Activated naive CD4-positive, alpha-beta T cell treated with anti-CD3 and anti-CD28 coated beads, Interleukin-2, amount 10 ng/mL, durations not matched to agents 7 days and 5 days (primary cell): ENCODE measurements around the gene CTNNA3.
"Not testable (repeated sequence)": the region's sequence is repeated elsewhere in the genome, so short reads cannot be mapped to it uniquely, and the experiment has no call there.

Experiments
- CTCF ChIA-PET: fragments of 350-600 bp; sonication (Branson Sonifier 250); formaldehyde crosslinking; loops from one replicate; lab custom pipeline; 2021; ENCODE audit warnings: antibody characterized with exemption; lab: Charles Lee
- DNase-seq: peaks from one replicate; pipeline ENCODE4 v3.0.0-alpha.2; 2020
- H3K27ac Mint-ChIP-seq: one replicate; pipeline ENCODE4 v1.8.0; 2021; ENCODE audit warnings: mild to moderate bottlenecking, moderate library complexity, mixed read lengths
- H3K27me3 Mint-ChIP-seq: one replicate; pipeline ENCODE4 v1.8.0; 2021; ENCODE audit warnings: mild to moderate bottlenecking, mixed read lengths
- H3K36me3 Mint-ChIP-seq: one replicate; pipeline ENCODE4 v1.8.0; 2021; ENCODE audit warnings: mixed read lengths
- H3K4me1 Mint-ChIP-seq: one replicate; pipeline ENCODE4 v1.8.0; 2021; ENCODE audit warnings: mixed read lengths
- H3K4me3 Mint-ChIP-seq: one replicate; pipeline ENCODE4 v1.8.0; 2021; ENCODE audit warnings: mild to moderate bottlenecking, moderate library complexity, mixed read lengths
- H3K9me3 Mint-ChIP-seq: one replicate; pipeline ENCODE4 v1.8.0; 2021; ENCODE audit warnings: mixed read lengths

CTNNA3 gene

DNA sequence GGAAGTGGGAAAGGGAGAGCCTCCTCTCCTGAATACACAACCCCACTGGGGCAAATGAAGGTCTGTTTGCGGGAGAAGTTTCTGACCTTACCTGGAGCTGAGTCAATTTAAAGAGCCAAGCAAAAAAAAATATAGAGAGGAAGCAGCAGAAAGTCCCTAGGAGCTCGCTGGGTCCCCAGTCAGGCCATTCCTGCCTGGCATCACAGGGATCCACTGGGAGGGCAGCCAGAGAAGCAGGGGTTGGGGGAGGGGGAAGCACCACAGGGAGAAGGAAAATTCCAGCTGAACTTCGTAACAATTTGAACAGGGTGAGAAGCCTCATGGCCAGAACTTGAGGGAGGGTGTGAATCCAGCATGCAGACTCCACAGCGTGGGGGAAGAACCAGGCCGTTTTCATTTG, 471.4 kb downstream of the CTNNA3 start:
- no peak overlapping the region for H3K27ac Mint-ChIP-seq
- H3K4me1 Mint-ChIP-seq, result no peaks in the 10 kb centered on the region
- no peaks in the 10 kb centered on the region for H3K27me3 Mint-ChIP-seq
- H3K9me3 Mint-ChIP-seq, result peaks cover 5% of the 10 kb centered on the region
- no peaks in the 10 kb centered on the region for H3K36me3 Mint-ChIP-seq
- no peak for DNase-seq
- H3K4me3 Mint-ChIP-seq, result no peak overlapping the region
- CTCF ChIA-PET, result no interaction called here

DNA sequence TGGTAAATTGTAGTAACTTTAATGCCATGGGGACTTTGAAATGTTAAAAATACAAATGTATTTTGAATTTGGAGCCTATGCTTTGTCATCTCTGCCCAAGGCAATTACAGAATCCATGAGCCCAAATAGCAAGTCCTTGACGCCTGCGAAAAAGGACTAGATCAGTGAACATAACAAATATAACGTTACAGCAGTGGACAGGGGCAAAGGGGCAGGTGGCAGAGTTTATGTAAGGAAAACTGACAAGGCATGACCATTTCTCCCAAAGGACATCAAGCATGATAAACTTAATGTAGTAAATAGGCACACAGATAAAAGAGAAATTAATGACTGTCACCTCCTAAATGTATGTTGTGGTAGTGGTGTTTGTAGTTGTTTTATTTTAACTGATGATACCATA, 473.1 kb downstream of the CTNNA3 start:
- no peak overlapping the region for H3K4me3 Mint-ChIP-seq
- no peaks in the 10 kb centered on the region for H3K27me3 Mint-ChIP-seq
- H3K9me3 Mint-ChIP-seq, result peaks cover 5% of the 10 kb centered on the region
- DNase-seq, result no peak
- CTCF ChIA-PET, result no interaction called here
- no peak overlapping the region for H3K27ac Mint-ChIP-seq
- H3K36me3 Mint-ChIP-seq, result no peaks in the 10 kb centered on the region
- no peaks in the 10 kb centered on the region for H3K4me1 Mint-ChIP-seq

DNA sequence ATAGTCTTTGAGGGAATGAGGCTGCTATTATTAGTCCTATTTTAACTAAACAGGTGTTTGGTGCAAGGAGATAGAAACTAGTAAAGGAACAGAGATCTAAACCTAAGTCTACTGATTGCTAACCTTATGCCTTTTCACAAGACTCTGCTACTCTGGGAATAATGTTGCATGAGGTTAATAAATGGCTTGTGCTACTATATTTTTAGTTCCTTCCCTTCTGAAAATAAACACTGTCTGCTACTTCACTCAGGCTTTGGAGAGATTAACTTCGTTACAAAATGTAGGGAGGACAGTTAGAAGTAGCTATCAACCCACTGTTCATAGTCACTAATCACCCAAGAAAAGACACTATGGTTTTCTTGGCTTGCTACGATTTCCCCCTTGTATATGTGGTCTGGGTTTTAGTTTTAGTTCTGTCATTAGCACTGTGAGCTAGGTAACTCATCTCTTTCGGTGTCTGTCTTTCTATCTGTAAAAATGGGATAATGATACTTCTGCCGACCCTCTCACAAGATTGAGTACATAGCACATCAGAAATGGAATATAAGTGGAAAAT, 474.0 kb downstream of the CTNNA3 start:
- CTCF ChIA-PET, result interaction anchor here (0.6 kb wide), 1 partner anchor 651 kb away, joined by 3 read pairs; no protein-coding TSS in a partner anchor
- H3K9me3 Mint-ChIP-seq, result no peaks in the 10 kb centered on the region

DNA sequence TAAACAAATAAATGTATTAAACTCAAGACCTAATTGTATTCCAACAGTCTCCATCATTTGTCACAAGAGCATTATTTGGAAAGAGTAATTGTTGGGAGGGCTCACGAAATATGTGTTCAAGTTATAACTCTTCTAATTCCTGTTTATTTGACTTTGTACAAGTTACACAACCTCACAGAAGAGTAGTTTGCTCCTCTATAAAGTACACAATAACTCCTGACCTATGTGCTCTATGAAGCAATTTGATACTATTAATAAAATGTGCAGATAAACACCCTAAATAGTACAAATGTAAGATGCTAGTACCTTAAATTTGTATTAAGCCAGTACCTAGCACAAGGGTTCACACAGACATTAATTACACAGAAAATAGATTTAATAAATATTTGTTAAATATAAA, 484.3 kb downstream of the CTNNA3 start:
- no peak for DNase-seq
- H3K4me3 Mint-ChIP-seq, result no peak overlapping the region
- H3K27me3 Mint-ChIP-seq, result no peaks in the 10 kb centered on the region
- H3K9me3 Mint-ChIP-seq, result no peaks in the 10 kb centered on the region
- CTCF ChIA-PET, result no interaction called here
- H3K36me3 Mint-ChIP-seq, result no peaks in the 10 kb centered on the region
- no peak overlapping the region for H3K27ac Mint-ChIP-seq
- H3K4me1 Mint-ChIP-seq, result no peaks in the 10 kb centered on the region

More for the DNA sequence above, 474.0 kb downstream of the CTNNA3 start:
- no peaks in the 10 kb centered on the region for H3K4me1 Mint-ChIP-seq
- H3K27ac Mint-ChIP-seq, result no peak overlapping the region
- no peaks in the 10 kb centered on the region for H3K36me3 Mint-ChIP-seq
- H3K27me3 Mint-ChIP-seq, result no peaks in the 10 kb centered on the region
- no peak overlapping the region for H3K4me3 Mint-ChIP-seq
- no peak for DNase-seq

DNA sequence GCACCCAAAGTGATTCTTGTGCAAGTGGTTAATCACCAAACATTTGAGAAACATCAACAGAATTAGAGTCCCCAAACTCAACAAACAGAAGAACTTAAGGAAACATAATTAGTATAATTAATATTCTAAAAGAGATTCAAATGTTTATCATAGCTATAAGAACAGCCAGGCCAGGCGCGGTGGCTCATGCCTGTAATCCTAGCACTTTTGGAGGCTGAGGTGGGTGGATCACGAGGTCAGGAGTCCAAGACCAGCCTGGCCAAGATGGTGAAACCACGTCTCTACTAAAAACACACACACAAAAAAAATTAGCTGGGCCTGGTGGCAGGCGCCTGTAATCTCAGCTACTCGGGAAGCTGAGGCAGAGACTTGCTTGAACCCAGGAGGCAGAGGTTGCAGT, 488.1 kb downstream of the CTNNA3 start:
- H3K4me3 Mint-ChIP-seq, DNase-seq, H3K27ac Mint-ChIP-seq, H3K9me3 Mint-ChIP-seq, H3K4me1 Mint-ChIP-seq, H3K36me3 Mint-ChIP-seq, CTCF ChIA-PET, H3K27me3 Mint-ChIP-seq: not testable (repeated sequence)

DNA sequence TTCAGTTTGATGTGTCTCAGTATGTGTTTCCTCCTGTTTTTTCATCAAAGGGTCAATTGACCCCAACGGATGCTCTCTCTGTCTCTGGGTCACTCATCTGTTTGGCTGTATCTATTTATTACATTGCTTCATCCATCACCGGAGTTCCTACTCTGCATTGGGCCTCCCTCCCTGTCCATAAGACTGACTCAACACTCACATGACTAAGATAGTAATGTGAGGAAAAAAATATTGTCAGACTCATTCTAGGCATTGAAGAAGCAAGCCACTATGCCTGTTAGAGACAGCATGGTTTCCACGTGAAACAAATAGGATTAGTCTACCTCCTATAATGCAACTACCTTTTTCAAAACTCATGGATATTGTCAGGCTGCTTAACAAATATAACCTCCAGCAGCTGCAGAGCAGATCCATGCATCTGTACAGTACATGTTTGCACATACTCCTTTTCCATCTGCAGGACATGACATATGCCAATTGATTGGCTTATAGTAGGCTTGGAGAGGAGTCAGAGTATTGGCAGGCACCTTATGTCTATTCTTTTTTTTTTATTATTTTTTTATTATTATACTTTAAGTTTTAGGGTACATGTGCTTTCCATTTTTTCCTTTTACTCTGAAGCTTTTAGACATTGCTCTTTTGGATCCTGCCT, 495.0 kb downstream of the CTNNA3 start:
- Mint-ChIP-seq H3K4me3 (no peak overlapping the region), H3K36me3 (no peaks in the 10 kb centered on the region), H3K27ac (no peak overlapping the region), H3K27me3 (no peaks in the 10 kb centered on the region), H3K4me1 (no peaks in the 10 kb centered on the region), H3K9me3 (no peaks in the 10 kb centered on the region)
- no peak for DNase-seq
- CTCF ChIA-PET, result no interaction called here

DNA sequence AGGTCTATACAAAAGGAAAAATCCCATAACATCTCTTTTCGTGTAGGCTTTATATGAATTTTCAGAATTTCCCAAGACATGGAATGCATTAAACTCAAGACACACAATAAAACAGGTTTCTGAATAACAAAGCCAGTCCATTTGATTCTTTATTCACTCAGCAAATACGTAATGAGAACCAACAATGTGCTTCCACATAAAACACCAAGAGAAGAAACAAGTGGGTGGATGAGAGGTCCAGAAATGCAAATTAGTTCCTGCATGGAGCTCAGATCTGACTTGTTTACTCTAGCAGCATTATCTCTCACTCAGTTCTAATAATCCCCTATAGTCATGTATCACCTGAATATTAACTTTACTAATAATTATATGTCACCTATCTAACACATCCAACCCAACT, 520.6 kb downstream of the CTNNA3 start:
- no peak for DNase-seq
- no peaks in the 10 kb centered on the region for H3K27me3 Mint-ChIP-seq
- no peak overlapping the region for H3K27ac Mint-ChIP-seq
- H3K4me1 Mint-ChIP-seq, result no peaks in the 10 kb centered on the region
- H3K36me3 Mint-ChIP-seq, result no peaks in the 10 kb centered on the region
- no peak overlapping the region for H3K4me3 Mint-ChIP-seq
- peaks cover 2% of the 10 kb centered on the region for H3K9me3 Mint-ChIP-seq
- CTCF ChIA-PET, result no interaction called here

DNA sequence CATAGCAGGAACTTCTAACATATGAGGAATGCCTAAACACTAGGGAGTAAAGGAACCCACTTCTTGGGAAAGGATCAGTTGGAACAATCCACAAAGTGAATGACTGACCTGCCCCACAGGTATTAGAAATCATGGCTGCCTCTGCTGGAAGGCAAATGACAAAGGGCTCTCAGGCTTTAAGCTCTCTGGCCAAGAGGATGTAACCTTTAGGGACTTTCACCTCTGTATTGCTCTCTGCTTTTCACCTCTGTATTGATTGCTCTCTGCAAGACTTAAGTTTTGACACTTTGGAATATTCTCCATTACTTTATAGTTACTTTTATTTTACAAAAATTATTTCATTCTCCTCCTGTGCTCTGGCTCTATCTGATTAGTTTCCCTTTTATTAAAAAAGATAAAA, 522.2 kb downstream of the CTNNA3 start:
- Mint-ChIP-seq H3K9me3 (peaks cover 3% of the 10 kb centered on the region), H3K27ac (no peak overlapping the region), H3K4me1 (no peaks in the 10 kb centered on the region), H3K36me3 (no peaks in the 10 kb centered on the region), H3K4me3 (no peak overlapping the region), H3K27me3 (no peaks in the 10 kb centered on the region)
- CTCF ChIA-PET, result no interaction called here
- DNase-seq, result no peak

DNA sequence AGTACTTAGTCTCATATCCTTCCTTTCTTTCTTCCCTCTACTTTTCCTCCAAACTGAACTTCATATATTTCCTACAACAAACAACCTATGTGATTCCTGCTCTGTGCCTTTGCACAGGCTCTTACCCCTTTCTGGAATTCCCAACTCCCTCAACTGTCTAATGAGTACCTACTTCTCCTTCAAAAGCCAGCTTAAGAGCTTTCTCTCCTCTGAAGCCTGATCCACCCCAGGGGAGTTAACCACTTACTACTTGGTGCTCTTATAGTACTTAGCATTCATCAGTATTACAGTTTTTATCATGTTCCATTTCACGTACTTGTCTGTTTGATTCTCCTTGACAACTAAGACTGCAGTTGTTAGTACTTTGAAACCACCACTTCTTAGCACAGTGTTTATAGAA, 524.0 kb downstream of the CTNNA3 start:
- CTCF ChIA-PET, result no interaction called here
- Mint-ChIP-seq H3K4me3 (no peak overlapping the region), H3K4me1 (no peaks in the 10 kb centered on the region), H3K27me3 (no peaks in the 10 kb centered on the region), H3K27ac (no peak overlapping the region), H3K9me3 (peaks cover 11% of the 10 kb centered on the region), H3K36me3 (no peaks in the 10 kb centered on the region)
- no peak for DNase-seq

DNA sequence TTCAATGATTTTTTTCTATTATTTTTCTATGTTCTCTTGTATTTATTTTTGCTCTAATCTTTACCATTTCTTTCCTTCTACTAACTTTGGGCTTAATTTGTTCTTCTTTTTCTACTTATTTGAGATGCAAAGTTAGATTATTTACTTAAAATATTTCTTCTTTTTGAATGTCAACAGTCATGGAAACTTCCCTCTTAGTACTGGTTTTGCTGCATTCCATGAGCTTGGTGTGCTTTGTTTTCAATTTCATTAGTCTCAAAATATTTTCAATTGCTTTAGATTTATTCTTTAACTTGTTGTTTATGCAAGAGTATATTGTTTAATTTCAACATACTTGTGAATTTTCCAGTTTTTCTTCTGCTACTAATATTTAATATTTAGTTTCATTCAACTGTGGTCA, 539.8 kb downstream of the CTNNA3 start:
- Mint-ChIP-seq H3K36me3 (no peaks in the 10 kb centered on the region), H3K4me1 (no peaks in the 10 kb centered on the region), H3K4me3 (no peak overlapping the region), H3K27me3 (no peaks in the 10 kb centered on the region), H3K9me3 (peaks cover 1% of the 10 kb centered on the region), H3K27ac (no peak overlapping the region)
- CTCF ChIA-PET, result no interaction called here
- DNase-seq, result no peak

DNA sequence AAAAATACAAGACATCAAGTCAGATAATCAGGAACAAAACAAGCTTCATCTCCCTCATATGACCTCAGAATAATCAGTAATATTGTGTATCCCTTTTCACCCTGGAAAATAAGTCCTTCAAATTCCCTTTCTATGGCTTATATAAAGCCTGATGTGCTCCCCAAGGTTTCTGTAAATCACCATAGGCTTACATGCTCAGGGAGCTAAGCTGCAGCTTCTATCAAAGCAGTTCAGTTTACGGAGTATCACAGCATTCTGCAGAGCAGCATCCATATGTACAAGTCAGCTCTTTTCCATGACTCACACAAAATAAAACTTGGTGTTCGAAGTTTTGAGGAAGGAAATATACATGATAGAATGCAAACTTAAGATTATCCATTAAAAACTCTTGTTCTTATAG, 544.5 kb downstream of the CTNNA3 start:
- no peaks in the 10 kb centered on the region for H3K36me3 Mint-ChIP-seq
- no peaks in the 10 kb centered on the region for H3K9me3 Mint-ChIP-seq
- H3K27ac Mint-ChIP-seq, result no peak overlapping the region
- H3K4me1 Mint-ChIP-seq, result no peaks in the 10 kb centered on the region
- CTCF ChIA-PET, result no interaction called here
- DNase-seq, result no peak
- no peaks in the 10 kb centered on the region for H3K27me3 Mint-ChIP-seq
- H3K4me3 Mint-ChIP-seq, result no peak overlapping the region

DNA sequence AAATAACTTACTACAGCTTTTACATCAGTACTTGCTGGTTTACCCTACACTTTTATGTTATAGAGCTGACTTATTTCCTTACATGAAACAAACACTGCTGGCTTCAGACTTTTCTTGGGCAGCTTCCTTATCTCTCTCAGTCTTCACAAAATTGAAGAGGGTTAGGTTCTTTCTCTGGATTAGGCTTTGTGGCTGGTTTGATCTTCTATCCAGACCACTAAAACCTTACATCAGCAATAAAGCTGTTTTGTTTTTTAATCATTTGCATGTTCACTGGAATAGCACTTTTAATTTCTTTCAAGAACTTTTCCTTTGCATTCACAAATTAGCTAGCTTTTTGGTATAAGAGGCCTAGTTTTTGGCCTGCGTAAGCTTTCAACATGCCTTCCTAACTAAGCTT, 551.5 kb downstream of the CTNNA3 start:
- H3K4me3 Mint-ChIP-seq, result no peak overlapping the region
- peaks cover 1% of the 10 kb centered on the region for H3K9me3 Mint-ChIP-seq
- H3K36me3 Mint-ChIP-seq, result no peaks in the 10 kb centered on the region
- CTCF ChIA-PET, result no interaction called here
- H3K4me1 Mint-ChIP-seq, result no peaks in the 10 kb centered on the region
- no peaks in the 10 kb centered on the region for H3K27me3 Mint-ChIP-seq
- H3K27ac Mint-ChIP-seq, result no peak overlapping the region
- DNase-seq, result no peak

DNA sequence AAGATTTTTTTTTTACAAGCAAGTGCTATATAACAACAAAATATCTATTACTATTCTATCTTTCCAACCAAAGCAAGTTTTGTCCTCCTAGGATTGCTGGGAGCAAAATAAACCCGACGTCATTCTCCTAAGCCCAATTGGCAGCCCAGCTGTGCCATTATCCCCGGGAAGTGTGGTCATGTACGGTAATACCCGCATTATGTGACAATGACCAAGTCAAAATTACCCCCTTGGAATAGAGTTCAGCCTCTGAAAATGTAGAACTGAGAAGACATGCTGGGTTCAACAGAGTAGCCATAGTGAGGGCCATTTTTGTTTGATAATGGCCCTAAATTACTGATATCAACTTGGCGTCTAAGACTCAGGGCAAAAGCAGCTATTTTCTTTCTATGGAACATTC, 554.7 kb downstream of the CTNNA3 start:
- H3K27ac Mint-ChIP-seq, result no peak overlapping the region
- H3K9me3 Mint-ChIP-seq, result peaks cover 1% of the 10 kb centered on the region
- no peak for DNase-seq
- no peaks in the 10 kb centered on the region for H3K4me1 Mint-ChIP-seq
- H3K27me3 Mint-ChIP-seq, result no peaks in the 10 kb centered on the region
- CTCF ChIA-PET, result no interaction called here
- no peak overlapping the region for H3K4me3 Mint-ChIP-seq
- no peaks in the 10 kb centered on the region for H3K36me3 Mint-ChIP-seq

DNA sequence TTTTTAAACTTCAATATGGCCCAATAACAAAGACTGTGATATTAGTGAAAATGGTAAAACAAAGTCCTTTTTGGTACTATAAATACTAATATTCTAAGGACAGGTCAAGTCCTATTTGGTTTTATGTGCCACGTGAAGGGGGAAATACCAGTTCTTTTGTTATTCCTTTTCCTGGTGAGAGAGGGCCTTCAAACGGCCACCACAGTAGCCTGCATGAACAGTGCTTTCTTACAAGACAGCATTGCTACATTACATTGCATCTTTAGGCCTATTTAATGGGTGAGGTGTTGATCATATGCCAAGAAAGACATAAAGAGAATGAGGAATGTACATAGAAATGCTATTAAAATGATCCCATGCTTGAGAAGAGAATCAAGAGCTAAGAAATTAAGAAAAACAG, 555.4 kb downstream of the CTNNA3 start:
- no peak for DNase-seq
- Mint-ChIP-seq H3K36me3 (no peaks in the 10 kb centered on the region), H3K9me3 (peaks cover 1% of the 10 kb centered on the region), H3K27ac (no peak overlapping the region), H3K4me3 (no peak overlapping the region), H3K27me3 (no peaks in the 10 kb centered on the region), H3K4me1 (no peaks in the 10 kb centered on the region)
- CTCF ChIA-PET, result no interaction called here

DNA sequence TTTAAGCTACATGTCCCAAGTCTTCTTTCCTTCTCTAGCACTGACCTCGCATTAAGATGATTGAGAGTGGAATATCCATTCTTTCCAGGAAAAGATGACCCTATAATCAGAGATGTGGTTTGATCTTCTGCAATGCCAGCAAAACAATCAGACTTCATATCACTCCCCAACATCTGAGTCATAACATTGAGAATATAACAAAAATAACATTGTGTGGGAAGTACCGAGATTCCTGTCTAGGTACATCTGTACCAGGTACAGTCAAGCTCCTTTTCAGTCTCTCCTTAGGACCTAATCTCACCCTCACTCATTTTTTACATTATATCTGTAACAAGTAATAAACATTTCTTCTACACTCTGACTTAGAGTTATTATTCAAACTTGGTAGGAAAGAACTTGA, 568.6 kb downstream of the CTNNA3 start:
- DNase-seq, result no peak
- Mint-ChIP-seq H3K4me1 (no peaks in the 10 kb centered on the region), H3K27ac (no peak overlapping the region), H3K27me3 (no peaks in the 10 kb centered on the region), H3K9me3 (no peaks in the 10 kb centered on the region), H3K36me3 (no peaks in the 10 kb centered on the region), H3K4me3 (no peak overlapping the region)
- CTCF ChIA-PET, result no interaction called here
